NT2/D1 (cell line): ENCODE results near the gene GCN1.

Source experiments
- SUZ12 ChIP-seq: IDR thresholded peaks from 2 replicates; pipeline ENCODE4 v1.6.1; 2011; ENCODE audit not compliant: insufficient read length, insufficient read depth; ENCODE audit errors: extremely low read depth
- ZNF274 ChIP-seq: IDR thresholded peaks from 2 replicates; pipeline ENCODE4 v1.6.1; 2011; ENCODE audit warnings: mild to moderate bottlenecking, low read depth, low read length

GRCh38 chr12:120168337-120168736 lies 26.2 kb downstream of the GCN1 start:
- no peak for TF ChIP-seq SUZ12
- no peak for TF ChIP-seq ZNF274
